ENCODE measurements around the gene ADAMTS20.

Gene ADAMTS20

DNA sequence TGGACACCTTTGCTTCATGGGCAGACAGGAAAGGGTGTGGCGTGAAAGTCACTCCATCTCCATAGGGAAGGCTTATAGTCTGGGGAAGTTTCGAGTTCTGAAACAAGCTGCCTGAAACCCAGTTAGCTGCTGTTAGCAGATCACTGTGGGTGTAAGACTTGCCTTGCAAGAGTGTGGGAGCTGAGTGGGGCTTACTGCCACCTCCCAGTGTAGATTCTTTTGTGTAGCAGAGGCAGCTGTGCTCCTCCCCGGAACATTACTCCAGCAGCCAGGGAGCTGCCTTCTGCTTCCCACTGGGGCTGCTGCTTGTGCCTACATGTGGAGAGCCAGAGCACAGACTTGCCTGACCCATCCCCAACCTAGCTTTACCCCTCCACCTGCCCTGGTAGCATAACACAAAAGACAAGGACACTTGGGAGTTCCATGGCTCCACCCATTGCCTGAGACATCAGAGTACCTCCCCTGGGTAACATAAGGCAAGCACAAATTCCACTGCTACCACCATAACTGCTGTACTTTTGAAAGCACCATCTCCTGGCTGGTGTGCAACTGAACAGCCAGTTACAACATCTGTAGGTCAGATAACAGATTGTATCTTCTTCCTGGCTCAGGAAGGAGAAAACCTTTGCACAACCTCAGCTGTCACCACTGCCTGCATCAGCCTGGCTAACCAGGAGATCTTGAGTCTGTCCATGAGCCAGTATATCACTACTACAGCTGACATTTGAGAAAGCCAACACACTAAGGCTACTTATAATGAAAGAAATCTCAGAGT is 69.5 kb downstream of the ADAMTS20 start:
- no peak for DNase-seq

DNA sequence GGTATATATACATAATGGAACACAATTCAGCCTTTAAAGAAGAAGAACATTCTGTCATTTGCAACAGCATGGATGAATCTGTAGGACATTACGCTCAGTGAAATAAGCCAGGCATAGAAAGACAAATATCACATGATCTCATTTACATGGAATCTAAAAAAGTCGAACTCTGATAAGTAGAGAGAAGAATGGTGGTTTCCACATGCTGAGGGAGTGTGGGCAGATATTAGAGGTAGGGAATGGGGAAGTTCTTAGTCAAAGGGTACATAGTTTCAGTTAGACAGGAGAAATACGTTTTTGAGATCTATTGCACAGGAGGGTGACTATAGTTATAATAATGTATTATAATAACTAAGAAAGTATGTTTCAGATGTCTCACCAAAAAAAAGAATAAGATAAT is 71.4 kb downstream of the ADAMTS20 start:
- no peak for DNase-seq

DNA sequence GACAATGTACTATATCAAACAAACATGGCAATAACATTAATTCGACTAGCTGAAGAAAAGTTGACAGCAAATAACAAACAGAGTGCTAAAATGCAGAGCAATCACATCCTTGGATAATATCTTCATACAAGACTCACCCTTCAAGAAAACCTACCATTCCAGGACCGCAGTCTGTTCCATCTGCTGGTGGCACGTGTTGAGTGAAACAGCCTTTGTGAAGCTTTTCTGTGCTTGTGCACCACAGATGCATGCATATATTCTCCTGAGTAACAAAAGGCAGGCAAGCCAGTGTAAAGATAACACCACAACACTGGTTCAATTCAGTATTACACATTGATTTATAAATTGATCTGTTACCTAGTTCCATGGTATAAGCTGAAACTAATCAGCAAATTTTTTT is 89.3 kb downstream of the ADAMTS20 start:
- DNase-seq: no peak

DNA sequence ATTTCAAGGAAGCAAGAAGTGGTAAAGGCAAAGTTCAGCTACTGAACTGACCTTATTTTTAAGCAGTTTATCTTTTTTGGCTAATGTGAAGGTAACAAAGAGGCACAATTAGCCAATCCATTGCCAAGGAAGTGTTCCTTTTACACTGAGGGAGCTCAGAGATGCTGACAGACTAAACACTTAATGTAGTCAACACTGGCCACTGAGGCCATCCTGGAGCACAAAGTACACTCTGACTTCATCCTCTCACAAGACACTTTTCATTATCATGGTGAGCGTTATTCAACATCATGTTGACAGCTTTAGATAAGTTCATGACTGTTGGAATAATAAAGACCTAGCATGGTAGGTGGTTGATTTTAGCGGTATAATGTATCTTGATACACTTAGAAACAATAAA is 89.9 kb downstream of the ADAMTS20 start:
- no peak for DNase-seq

DNA sequence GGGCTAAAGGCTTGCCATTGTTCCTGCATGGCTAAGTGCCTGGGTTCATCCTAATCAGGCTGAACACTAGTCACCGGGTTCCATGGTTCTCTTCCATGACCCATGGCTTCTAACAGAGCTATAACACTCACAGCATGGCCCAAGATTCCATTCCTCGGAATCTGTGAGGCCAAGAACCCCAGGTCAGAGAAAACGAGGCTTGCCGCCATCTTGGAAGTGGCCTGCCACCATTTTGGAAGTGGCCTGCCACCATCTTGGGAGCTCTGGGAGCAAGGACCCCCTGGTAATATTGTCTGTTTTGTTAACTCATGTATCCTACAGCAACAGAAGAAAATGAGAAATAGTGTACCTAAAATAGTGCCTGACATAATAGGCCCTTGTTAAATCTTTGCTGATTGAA is 92.7 kb downstream of the ADAMTS20 start:
- DNase-seq: no peak

DNA sequence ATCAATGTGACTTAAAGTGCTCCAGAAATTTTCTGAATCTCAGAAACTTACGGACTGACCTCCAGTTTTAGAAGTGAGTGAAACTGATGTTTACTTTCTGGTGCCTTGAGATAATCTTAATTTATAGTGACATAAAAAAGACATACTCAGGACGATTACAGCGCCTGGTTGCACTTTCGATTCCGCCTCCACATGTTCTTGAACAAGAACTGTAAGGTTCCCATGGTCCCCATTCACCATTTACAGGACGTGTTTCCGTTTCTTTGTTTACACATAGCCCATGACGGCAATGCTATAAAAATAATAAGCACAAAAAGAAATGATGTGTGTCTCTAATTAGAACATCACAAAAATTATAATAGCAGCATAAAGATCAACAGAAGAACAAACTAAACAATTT is 98.2 kb downstream of the ADAMTS20 start:
- no peak for DNase-seq

DNA sequence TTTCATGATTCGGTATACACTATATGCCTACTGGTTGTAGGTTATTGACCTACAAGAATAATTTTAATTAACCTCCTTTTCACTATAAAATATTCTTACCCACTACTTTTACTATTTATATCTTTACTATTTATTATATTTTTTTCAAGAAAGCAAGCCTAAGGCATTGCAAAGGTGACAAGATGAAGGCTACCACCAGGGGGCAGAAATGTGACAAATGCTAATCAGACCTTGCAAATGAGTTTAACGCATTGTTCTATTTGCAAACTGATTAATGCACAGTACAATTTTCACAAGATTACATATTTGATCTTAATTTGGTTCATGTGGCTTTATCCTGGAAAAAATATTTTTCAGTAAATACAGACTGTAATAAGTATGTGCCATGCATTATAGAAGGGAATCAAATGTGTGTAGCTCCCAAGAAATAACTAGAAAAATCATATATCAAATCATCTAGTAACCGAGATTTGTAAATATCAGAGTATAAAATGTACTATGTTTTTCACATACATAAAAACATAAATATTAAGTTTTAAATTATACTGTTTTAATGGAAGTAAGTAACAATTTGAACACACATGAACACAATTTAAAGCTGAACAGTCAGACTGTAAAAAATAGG is 107.0 kb downstream of the ADAMTS20 start:
- DNase-seq: peak; percentile 64

DNA sequence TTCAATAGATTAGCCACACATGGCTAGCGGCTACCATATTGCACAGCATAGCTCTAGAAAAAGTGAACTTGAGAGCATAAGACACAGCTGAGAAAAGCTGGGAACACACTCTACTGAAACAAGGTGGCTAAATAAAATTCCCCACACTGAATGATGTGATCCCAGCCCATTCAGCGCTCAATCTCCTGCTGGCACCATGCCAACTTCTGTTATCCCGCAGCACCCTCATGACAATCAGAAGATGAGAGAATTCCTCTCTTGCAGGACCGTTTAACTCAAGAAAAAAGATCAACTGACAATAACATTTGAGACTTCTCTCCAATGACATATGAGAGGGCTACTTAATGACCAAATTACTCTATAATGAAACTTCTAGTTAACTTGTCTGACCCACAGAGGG is 115.4 kb downstream of the ADAMTS20 start:
- DNase-seq: no peak

DNA sequence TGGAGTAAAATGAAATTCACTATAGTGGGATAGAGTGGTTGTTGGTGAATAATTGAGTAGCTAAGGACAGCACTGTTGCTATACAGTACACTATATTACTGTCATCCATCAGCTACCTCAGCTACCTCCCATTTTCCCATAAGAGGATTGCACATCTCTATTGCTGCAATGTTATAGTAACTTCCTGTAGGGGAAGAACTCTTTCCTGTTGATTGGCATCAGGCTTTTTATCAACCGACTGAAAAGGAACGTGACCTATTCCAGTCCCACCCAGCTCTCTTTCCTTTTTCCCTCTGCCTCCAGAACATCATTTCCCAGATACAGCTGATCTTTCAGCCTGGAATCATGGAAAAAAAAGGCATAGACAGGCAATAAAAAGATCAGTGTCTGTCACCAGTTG is 117.4 kb downstream of the ADAMTS20 start:
- no peak for DNase-seq

DNA sequence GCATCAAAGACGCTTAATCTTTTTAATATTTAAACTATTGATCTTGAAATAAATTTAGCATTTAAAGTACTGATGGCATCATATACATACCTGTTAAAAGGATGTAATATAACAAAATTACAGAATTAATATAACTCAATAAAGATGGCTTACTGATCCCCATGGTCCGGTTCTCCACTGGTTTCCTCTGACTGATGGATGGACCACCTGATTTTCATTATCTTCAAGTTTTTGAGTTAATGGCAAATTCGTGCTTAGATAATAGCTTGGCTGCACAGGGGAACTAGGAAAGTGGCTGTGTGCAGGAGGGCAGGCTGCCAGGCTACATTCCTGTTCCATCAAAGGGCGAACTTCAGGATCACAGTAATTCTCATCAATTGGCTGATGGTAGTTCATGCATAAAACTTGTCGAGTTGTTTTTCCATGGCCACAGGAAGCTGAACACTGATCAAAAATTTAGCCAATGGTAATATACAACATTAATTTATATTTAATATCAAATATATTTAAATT is 123.9 kb downstream of the ADAMTS20 start:
- no peak for DNase-seq

DNA sequence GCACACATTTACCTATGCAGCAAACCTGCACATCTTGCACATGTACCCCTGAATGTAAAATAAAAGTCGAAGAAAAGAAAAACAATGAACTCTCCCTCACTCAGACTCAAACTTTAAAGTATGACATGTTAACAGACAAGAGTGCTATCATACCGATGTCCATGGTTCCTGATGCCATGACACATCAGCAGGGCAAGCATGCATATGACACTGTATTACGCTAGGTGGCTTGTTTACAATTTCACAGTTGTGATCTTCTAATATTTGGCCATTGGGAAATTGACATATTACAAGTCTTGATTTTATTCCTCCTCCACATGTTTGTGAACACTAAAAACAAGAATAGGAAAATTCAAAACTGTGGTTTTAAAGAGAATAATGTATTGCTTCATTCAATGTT is 126.6 kb downstream of the ADAMTS20 start:
- DNase-seq: no peak

DNA sequence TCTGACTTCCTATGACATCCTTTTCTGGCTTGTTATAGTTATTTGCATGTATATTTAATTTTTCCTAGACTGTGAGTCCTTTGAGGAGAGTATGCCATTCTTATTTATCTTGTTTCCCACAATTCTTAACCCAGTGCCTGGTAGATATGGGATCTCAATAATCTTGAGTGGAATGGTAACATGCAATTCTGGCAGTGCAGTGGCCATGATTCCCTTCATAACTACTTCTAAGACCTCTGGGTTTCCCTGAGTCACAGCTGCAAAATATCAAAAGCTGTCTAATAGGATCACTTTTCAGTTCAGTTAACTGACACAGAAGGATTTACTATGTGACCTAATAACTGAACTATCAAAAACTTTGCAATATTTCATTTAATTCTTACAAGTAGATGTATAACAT is 135.0 kb downstream of the ADAMTS20 start:
- no peak for DNase-seq

DNA sequence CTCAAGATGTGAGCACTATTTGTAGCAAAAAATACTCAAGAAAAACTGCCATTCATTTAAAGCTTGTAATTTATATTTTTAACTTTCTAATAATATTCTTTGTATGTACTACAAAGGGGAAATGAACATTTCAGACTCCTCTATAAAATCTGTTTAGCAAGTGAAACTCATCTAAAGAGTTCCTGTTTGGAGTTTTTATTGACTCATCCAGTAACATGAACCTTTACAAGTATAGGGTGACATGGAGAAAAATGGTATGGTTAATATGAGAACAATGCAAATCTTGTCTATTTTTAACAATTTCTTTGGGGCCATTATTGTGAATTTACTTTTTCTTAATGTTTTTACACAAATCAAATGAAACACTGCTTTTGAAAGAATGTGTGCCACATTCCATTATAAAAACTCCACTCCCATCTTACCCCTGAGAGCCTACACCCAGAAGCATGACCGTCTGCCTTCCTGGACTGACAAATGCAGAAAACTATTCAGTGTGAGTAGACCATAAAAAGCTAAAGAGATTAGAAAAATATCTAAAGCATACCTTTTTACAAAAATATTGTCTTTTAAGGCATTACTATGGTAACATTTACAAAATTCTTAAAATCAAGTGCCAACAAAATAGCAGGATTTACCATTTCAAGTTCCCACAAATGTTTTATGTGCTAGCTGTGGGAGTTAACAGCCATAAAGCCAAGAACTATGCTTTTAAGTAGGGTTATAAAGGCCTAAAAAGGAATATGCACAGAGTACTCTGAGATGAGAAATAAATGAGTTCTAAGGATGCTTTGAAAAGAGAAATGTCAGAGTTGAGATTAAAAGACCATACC is 144.0 kb downstream of the ADAMTS20 start:
- no peak for DNase-seq

DNA sequence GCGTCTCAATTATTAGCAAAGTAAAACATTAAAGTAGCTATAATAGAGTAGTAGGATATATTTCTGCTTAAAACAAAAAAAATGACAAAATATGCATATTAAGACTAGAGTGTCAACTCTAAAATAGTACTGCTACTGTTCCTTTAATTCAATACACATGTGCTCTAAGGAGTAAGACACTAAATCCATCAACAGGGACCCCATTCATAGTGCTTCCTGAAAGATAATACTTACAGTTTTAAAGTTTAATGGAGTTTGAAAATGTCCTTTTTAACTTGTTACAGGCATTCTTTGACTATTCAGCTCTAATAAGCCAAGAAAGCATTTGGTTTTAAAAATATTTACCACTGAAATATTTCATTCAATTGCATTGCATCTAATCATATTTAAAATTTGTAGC is 145.2 kb downstream of the ADAMTS20 start:
- DNase-seq: no peak

DNA sequence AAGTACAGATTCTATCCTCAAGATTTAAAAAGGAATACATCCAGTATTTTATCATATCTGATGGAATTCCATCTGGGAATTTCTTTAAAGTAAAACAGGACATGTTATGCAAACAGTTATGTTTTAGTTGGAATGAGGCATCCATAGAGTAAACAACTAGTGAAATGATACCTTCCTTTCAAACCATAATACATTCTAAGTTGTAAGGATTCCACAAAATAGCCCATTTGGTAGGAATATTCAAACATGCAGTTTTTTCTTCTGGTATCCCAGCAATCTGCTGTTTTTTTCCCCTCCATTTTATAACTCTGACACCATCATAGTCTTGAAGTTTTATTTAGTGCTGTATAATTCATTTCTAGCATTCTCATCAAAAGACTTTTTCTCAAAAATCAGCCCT is 149.6 kb downstream of the ADAMTS20 start:
- no peak for DNase-seq

DNA sequence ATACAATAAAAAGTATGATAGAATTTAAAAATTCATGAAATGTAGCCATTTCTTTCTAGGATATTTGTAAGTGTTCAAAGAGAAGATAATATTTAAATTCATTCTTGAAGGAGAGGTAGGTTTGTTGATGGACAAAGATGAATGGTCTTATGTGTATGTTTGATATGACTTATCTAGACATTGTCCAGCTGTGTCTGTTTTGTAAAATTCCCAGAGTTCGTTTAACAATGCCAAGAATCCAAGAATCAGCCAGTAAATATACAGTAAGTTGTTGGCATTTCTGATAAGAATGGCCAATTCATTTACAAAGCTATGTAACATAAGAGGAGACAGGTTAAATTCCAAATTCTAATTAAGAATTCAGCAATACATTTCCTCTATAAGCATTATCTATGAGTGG is 150.9 kb downstream of the ADAMTS20 start:
- no peak for DNase-seq

DNA sequence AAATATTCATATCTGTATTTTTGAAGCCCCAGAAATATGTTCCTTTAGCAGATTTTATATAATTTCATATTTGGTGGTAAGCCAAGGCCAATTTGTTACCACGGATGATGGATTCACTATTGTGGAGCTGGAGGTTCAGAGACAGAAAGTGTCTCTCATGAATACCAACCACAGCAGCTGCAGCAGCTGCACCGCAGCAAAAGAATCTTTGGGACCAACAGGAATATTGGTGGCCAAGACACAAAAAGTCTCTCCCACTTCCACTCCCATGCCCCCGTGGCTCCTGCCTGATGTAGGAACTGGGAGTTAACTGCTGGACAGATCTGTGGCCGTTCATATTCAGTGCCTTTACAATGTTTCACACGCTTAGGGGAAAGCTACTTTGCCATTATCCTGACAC is 155.3 kb downstream of the ADAMTS20 start:
- DNase-seq: no peak

DNA sequence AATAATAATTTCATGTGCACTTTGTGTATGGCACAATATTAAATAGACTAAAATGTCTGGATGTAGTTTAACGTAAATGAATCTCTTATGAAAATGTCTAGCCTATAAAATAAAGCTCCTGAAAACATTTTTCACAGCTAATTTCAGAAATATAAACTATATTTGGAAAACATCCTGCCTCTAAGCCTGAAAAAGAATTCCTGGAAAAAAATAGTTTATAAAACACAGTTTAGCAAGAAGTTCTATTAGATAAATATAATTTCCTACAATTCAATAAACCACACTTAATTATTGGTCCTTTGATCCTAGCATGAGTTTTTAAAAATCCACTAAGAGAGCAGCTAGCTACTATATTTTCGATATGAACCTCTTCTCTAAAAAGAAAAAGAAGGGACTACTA is 159.9 kb downstream of the ADAMTS20 start:
- no peak for DNase-seq

DNA sequence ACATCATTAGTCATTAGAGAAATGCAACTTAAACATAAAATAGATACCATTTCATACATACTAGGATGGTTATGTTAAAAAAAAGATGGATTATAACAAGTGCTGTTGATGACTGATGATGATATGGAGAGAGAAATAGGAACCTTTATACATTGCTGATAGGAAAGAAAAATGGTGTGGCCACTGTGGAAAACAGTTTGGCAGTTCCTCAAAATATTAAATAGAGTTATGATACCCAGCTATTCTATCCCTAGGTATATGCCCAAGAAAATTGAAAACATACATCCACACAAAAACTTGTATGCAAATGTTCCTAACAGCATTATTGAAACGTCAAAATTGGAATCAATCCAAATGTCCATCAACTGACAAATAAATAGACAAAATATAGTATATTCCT is 170.1 kb downstream of the ADAMTS20 start:
- no peak for DNase-seq

DNA sequence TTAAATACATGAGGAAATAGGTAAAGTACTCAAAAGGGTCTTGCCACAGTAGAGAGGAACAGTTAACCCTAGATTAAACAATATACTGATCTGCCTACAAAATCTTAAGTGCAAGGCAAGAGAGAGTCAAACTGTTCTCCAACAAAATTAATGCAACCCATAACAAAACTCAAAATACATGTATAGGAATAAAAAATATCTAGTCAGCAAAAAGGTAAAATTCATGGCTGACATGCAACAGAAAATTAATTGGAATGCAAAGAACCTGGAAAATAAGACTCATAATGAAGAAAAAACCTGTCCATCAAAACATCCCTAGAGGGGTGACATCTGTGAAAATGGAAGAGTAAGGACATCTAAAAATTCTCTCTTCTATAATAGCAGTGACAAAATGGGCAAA is 173.6 kb downstream of the ADAMTS20 start:
- no peak for DNase-seq

DNA sequence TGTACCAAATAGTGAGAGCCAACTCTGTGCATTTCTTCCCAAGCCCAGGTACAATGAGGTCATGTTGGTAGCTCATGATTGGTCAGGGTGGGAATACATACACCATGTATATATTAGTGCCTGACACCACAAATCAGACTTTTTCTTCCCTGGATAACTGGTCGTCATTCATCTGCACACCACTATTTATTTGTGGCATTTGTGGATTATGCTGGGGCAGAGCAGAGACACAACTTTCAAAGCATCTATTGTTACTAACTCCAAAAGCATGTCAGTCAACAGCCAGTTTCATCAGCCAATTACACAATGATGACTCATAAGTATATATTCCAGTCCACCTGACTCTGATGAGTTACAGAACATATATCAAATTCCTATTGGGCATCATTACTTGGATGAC is 181.7 kb downstream of the ADAMTS20 start:
- no peak for DNase-seq

DNA sequence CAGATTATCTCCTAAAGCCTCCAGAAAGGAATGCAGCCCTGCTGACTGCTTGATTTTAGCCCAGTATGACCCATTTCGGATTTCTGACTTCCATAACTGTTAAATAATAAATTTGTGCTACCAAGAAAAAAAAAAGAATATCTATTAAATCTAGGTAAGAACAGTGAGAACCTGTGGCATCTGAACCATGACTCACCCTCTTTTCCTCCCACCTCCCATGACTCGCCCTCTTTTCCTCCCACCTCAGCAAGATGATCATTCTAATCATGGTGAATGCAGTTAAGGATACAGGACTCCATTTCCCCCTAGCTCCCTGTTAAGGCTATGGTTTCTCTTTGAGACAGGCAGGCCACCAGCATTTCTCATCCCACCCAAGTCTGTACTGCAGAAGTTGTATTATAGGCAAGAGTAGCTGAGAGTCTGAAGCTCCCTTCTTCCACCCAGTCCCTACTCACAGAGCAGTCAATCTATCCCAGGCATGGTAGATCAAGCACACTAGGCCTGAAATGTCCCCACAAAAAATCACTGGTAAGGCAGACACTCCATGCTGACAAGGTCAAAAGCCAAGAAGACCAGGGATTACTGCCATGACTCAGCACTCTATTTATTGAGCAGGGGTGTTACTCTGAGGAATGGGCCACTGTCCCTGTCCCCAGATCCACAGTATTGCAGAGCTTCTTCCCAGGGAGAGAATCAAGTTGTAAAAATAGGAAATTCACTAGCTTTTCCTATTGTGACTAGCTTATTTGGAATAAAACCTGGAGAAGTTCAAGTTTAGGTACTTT is 188.9 kb downstream of the ADAMTS20 start:
- DNase-seq: no peak
